ENCODE data around the gene MYOM3.

- TF ChIP-seq CTCF (IDR thresholded peaks at IDR 0.05) (no peak), POLR2A (IDR thresholded peaks at IDR 0.05) (no peak)
Measured at GRCh38 chr1:24109686-24110475, 2.1 kb downstream of the MYOM3 start.

Data from stomach (tissue), 4 donors.